GM03348 (cell line): Measurements from ENCODE around the gene INHBE.
"Not testable (repeated sequence)": the region's sequence is repeated elsewhere in the genome, so short reads cannot be mapped to it uniquely, and the experiment has no call there.

Experiments
- DNase-seq: peaks from one replicate; pipeline ENCODE4 v3.0.0; 2012; ENCODE audit warnings: low spot score

INHBE gene

GRCh38 chr12:57498132-57498502 lies 43.0 kb downstream of the INHBE start:
- DNase-seq: no peak

GRCh38 chr12:57498571-57498970 lies 43.5 kb downstream of the INHBE start:
- DNase-seq: no peak

DNA sequence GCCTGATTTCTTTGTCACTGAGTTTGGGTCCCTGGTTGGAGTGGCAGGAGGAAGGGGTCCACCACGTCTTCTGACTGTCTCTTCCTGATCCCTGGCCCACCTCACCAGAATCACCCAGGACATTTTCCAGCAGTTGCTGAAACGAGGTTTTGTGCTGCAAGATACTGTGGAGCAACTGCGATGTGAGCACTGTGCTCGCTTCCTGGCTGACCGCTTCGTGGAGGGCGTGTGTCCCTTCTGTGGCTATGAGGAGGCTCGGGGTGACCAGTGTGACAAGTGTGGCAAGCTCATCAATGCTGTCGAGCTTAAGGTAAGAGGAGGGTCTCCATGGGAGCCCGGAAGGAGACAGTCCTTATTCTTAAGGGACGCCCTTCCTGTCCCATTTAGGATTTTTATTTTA lies 45.1 kb downstream of the INHBE start:
- no peak for DNase-seq

DNA sequence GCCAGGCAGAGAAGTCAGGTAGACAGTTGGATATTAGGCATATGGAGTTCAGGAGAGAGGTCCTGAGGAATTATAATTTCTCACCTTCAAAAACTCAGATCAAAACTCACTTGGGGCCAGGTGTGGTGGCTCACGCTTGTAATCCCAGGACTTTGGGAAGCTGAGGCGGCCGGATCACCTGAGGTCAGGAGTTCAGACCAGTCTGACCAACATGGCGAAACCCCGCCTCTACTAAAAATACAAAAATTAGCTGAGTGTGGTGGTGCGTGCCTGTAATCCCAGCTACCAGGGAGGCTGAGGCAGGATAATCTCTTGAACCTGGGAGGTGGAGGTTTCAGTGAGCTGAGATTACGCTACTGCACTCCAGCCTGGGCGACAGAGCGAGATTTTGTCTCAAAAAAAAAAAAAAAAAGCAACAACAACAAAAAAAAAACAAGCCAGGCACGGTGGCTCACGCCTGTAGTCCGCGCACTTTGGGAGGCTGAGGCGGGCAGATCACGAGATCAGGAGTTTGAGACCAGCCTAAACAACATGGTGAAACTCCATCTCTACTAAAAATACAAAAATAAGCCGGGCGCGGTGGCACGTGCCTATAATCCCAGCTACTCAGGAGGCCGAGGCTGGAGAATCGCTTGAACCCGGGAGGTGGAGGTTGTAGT lies 47.3 kb downstream of the INHBE start:
- DNase-seq: not testable (repeated sequence)

- not testable (repeated sequence) for DNase-seq
These were observed 51.4 kb downstream of the INHBE start for GRCh38 chr12:57506541-57506940.
